ENCODE data around the gene JMJD1C.

JMJD1C gene

GRCh38 chr10:63221950-63222349 is 243.8 kb downstream of the JMJD1C start:
- no peak for DNase-seq (ENCODE audit: low spot score)

DNA sequence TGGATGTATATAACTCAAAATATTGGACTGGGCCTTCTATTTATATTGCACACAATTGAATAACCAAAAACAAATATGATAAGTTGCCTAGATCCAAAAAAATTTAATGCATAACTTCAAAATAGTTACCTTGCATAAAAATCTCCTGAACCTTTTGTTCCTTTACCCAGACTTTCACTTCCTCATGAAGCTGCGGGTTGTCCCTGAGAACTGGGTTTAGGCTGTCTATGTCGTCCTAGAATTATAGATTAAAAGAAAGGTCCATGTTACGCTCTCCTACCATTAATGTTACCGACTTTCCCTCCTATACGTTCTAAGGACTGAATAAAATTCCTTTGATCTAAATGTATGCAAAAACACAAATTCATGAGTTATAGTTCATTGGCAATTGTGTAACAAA is 246.0 kb downstream of the JMJD1C start:
- no peak for DNase-seq (ENCODE audit: low spot score)

GRCh38 chr10:63217120-63217605 is 248.6 kb downstream of the JMJD1C start:
- peak; percentile 65 for DNase-seq (ENCODE audit: low spot score)

GRCh38 chr10:63214571-63214970 is 251.2 kb downstream of the JMJD1C start:
- DNase-seq (ENCODE audit: low spot score): no peak

DNA sequence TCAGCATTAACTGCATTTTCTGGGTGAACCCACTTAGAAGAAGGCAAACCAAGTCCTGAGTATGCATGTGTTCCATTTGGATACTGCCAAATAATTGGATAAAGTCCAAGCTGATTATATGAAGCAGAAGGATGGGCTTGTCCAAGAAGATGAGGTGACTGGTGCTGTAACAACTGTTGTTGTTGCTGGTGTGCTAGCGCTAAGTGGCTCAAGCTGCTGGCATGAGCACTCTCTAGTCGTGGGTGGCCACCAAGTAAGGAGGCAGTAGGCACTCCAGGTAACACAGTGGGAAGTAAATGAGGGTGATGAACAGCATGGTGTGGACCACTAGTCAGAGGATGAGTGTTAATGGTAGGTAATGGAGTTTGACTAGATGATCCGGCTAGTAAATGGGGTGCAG is 252.3 kb downstream of the JMJD1C start:
- no peak for DNase-seq (ENCODE audit: low spot score)

DNA sequence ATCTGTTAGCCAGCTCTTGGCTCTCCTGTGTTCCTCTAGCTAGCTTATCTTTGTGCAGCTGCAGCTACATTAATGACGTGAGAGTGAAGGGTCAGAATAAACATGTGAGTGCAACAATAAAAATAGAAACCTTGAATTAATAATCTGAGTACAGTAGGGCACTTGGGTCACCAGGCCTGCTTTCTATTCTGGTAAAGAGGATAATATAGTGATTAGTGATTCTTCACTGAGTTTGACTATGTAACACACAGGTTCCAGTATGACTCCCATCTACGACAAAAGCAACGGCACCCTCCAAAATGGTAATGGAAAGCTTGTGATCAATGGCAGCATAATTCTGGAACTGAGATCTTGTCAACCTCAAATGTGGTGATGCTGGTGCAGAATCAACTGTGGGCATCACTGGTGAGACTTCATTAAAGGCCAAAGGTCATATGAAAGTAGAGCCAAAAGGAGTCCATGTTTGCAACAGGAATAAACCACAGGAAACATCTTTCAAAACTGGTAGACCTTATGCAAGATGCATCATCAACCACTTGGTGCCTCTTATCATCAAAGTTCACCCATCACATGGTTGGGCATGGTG is 255.1 kb downstream of the JMJD1C start:
- no peak for DNase-seq (ENCODE audit: low spot score)

DNA sequence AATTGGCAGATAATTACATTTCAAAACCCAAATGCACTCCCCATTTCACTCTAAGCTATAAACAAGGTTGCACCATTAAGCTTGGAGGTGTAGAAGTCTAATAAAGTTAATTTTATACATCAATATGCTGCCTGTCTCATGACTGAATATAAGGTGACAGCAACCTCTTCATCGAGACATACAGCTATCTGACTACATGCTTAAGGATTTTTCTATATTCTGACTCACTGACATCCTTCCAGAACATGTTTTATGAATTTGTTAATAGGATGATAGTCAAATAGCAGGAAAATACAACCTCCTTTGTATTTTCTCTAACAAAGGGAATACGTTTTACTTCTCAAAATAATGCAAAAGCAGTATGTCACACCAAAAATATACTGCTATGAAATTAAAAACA is 256.1 kb downstream of the JMJD1C start:
- DNase-seq (ENCODE audit: low spot score): no peak

GRCh38 chr10:63208986-63209385 is 256.8 kb downstream of the JMJD1C start:
- DNase-seq (ENCODE audit: low spot score): no peak

GRCh38 chr10:63206997-63207811 is 258.6 kb downstream of the JMJD1C start:
- no peak for DNase-seq (ENCODE audit: low spot score)

DNA sequence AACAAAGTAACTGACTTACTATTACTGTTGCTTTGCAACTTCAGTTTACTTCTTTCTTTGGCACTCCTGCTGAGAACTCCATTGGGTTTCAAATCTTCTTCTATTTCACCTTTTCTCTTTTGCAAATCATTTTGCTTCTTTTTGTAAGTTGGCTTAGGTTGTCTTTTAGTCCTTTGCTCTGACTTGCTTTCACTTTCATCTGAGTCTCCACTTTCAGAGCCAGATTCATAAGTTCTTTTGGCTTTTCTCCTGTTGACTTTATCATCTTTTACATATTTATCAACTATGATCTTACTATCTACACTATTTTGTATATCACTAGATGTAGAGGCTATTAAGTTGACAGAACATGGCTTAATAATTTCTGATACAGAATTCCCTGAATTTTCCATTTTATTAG is 259.2 kb downstream of the JMJD1C start:
- DNase-seq (ENCODE audit: low spot score): no peak

- DNase-seq (ENCODE audit: low spot score): no peak
These were observed 260.4 kb downstream of the JMJD1C start for GRCh38 chr10:63205421-63205820.

GRCh38 chr10:63204667-63205391 is 260.9 kb downstream of the JMJD1C start:
- DNase-seq (ENCODE audit: low spot score): no peak

GRCh38 chr10:63201118-63201517 is 264.7 kb downstream of the JMJD1C start:
- DNase-seq (ENCODE audit: low spot score): no peak

- no peak for DNase-seq (ENCODE audit: low spot score)
These were observed 265.3 kb downstream of the JMJD1C start for GRCh38 chr10:63200431-63200830.

DNA sequence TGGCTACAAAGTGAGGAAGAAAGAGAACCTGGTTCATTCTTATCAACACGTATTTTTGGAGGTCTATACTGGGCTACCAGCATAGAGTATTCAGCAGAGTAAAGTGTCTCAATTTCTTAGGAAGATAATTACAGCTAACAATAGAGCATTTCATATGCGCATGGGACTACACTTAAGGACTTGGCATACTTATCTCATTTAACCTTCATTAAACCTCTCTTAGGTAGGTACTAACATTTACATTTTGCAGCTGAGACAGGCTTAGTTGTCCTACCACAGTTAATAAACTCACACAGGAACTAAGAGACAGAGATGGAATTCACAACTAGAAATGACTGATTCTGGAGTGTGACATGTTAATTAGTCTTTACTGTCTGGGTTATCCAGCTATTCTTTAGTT is 266.1 kb downstream of the JMJD1C start:
- no peak for DNase-seq (ENCODE audit: low spot score)

GRCh38 chr10:63197344-63198092 is 268.3 kb downstream of the JMJD1C start:
- DNase-seq (ENCODE audit: low spot score): no peak

DNA sequence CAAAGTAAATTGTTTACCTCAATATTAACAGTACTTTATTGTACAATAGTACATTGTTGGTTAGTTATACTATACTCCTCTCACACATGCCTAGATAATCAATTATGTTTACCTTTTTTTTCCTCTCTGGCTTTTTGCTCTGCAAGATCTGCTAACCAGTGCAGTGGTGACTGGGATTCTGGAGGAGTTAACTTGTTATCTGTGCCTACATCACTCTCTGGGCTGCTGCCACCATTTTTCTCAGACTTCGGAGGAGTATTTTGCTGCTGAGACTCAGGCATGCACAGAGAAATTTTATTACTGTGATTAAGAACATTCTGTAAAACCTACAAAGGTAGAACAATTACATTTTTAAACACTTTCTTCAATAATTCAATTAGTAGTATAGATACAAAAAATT is 273.0 kb downstream of the JMJD1C start:
- no peak for DNase-seq (ENCODE audit: low spot score)

DNA sequence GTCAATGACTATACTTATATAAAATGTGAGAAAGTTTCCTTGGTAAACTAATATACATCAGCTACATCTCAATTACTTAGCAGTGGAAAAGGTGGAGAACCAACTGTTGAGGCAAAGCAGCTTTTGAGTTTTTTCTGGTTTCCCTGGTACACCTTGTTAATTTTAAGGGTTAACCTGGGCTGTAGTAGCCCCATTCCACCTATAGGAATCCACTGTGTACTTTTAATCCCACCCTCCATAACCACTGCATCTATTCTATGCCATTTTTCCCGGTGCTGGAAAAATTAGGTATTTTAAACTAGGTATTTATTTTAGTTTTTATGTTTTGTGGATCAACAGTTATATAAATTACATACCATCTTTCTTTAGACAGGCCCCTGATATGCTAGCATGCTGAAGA is 290.2 kb downstream of the JMJD1C start:
- DNase-seq (ENCODE audit: low spot score): no peak

DNA sequence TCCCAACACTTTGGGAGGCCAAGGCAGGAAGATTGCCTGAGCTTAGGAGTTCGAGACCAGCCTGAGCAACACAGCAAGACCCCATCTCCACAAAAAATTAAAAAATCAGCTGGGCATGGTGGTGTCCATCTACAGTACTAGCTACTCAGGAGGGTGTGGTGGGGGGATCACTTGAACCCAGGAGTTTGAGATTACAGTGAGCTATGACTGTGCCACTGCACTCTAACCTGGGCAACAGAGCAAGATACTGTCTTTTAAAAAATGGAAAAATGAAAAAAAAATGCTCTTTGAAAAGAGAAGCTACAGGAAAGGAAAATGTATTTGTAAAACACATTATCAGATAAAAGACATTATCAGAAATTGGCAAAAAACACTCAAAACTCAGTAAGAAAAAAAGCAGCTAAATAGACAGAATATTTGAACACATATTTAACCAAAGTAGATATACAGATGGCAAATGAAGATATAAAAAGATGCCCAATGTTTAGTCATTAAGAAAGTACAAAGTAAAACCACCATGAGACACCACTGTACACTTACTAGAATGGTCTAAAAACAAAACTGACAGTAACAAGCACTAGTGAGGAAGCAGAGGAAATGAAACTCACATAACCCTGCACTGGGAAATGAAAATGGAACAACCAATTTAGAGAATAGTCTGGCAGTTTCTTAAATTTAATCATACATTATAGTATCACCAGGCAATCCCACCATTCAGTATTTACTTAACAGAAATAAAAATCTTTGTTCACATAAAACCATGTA is 292.1 kb downstream of the JMJD1C start:
- DNase-seq (ENCODE audit: low spot score): no peak

- no peak for DNase-seq (ENCODE audit: low spot score)
These were observed 293.9 kb downstream of the JMJD1C start for GRCh38 chr10:63171926-63172325.

GRCh38 chr10:63171255-63171855 is 294.4 kb downstream of the JMJD1C start:
- no peak for DNase-seq (ENCODE audit: low spot score)
